H9 (cell line): ENCODE results near the gene LFNG. TPM values are rescaled to one million over a fixed set of nuclear protein-coding genes. Genes with fewer than 3 reads are reported as not detected.

Experiments used
- DNase-seq: peaks from one replicate; pipeline ENCODE4 v3.0.0-alpha.2; 2017
- H2AFZ ChIP-seq: one replicate; pipeline ENCODE4 v1.6.1; 2013; ENCODE audit warnings: mild to moderate bottlenecking, low read length, control low read depth, moderate library complexity
- H2AK5ac ChIP-seq: 2 replicates; pipeline ENCODE4 v1.6.1; 2013; ENCODE audit warnings: low read length, control low read depth, mixed read lengths; ENCODE audit not compliant: insufficient read length
- H2BK120ac ChIP-seq: one replicate; pipeline ENCODE4 v1.6.1; 2013; ENCODE audit warnings: low read depth, mild to moderate bottlenecking, low read length, control low read depth, inconsistent platforms; ENCODE audit not compliant: poor library complexity, severe bottlenecking
- H2BK12ac ChIP-seq: 2 replicates; pipeline ENCODE4 v1.6.1; 2013; ENCODE audit warnings: low read length, control low read depth, mixed read lengths, low read depth; ENCODE audit not compliant: insufficient read length
- H2BK15ac ChIP-seq: 2 replicates; pipeline ENCODE4 v1.6.1; 2013; ENCODE audit warnings: low read depth, low read length, control low read depth
- H2BK20ac ChIP-seq: one replicate; pipeline ENCODE4 v1.6.1; 2013; ENCODE audit warnings: low read depth, mild to moderate bottlenecking, low read length, control low read depth, inconsistent platforms; ENCODE audit not compliant: poor library complexity, severe bottlenecking
- H2BK5ac ChIP-seq: 2 replicates; pipeline ENCODE4 v1.6.1; 2013; ENCODE audit warnings: low read length, control low read depth, mixed read lengths; ENCODE audit not compliant: insufficient read length
- H3K14ac ChIP-seq: 2 replicates; pipeline ENCODE4 v1.6.1; 2013; ENCODE audit warnings: low read length, control low read depth; ENCODE audit not compliant: insufficient read depth
- H3K18ac ChIP-seq: 2 replicates; pipeline ENCODE4 v1.6.1; 2013; ENCODE audit warnings: low read depth, mild to moderate bottlenecking, mixed read lengths, low read length, control low read depth; ENCODE audit not compliant: insufficient read length
- H3K23ac ChIP-seq: 2 replicates; pipeline ENCODE4 v1.6.1; 2013; ENCODE audit warnings: low read length, control low read depth, mixed read lengths, low read depth; ENCODE audit not compliant: insufficient read length
- H3K23me2 ChIP-seq: 2 replicates; pipeline ENCODE4 v1.6.1; 2013; ENCODE audit warnings: low read depth, mild to moderate bottlenecking, mixed read lengths, low read length, control low read depth; ENCODE audit not compliant: insufficient read length, poor library complexity, severe bottlenecking
- H3K27ac ChIP-seq: 2 replicates; pipeline ENCODE4 v1.5.1; 2013; ENCODE audit warnings: low read length, control low read depth, mixed read lengths, low read depth; ENCODE audit not compliant: insufficient read length
- H3K27me3 ChIP-seq: 2 replicates; pipeline ENCODE4 v1.6.1; 2013; ENCODE audit warnings: low read length, control low read depth, inconsistent platforms; ENCODE audit not compliant: insufficient read depth
- H3K4ac ChIP-seq: 2 replicates; pipeline ENCODE4 v1.6.1; 2013; ENCODE audit warnings: low read depth, mild to moderate bottlenecking, control low read depth, inconsistent platforms, low read length, moderate library complexity
- H3K4me1 ChIP-seq: 2 replicates; pipeline ENCODE4 v1.6.1; 2013; ENCODE audit warnings: low read length, control low read depth, inconsistent platforms; ENCODE audit not compliant: insufficient read depth
- H3K4me2 ChIP-seq: 2 replicates; pipeline ENCODE4 v1.6.1; 2013; ENCODE audit warnings: low read length, control low read depth, mixed read lengths; ENCODE audit not compliant: insufficient read length, insufficient read depth
- H3K56ac ChIP-seq: 2 replicates; pipeline ENCODE4 v1.6.1; 2013; ENCODE audit warnings: low read depth, mild to moderate bottlenecking, mixed read lengths, low read length, control low read depth; ENCODE audit not compliant: insufficient read length
- H3K79me1 ChIP-seq: 2 replicates; pipeline ENCODE4 v1.6.1; 2013; ENCODE audit warnings: low read depth, mild to moderate bottlenecking, moderate library complexity, low read length, control low read depth, inconsistent platforms; ENCODE audit not compliant: insufficient read depth, poor library complexity, severe bottlenecking
- H3K79me2 ChIP-seq: 2 replicates; pipeline ENCODE4 v1.6.1; 2013; ENCODE audit warnings: low read length, control low read depth, inconsistent platforms; ENCODE audit not compliant: insufficient read depth
- H3K9ac ChIP-seq: 2 replicates; pipeline ENCODE4 v1.6.1; 2013; ENCODE audit warnings: low read length, control low read depth, mixed read lengths; ENCODE audit not compliant: insufficient read length; ENCODE audit errors: extremely low read depth
- H3K9me3 ChIP-seq: one replicate; pipeline ENCODE4 v1.6.1; 2013; ENCODE audit warnings: low read depth, low read length, inconsistent platforms; ENCODE audit not compliant: control insufficient read depth
- H3T11ph ChIP-seq: one replicate; pipeline ENCODE4 v1.6.1; 2013; ENCODE audit warnings: mild to moderate bottlenecking, low read length, control low read depth, inconsistent platforms
- H4K20me1 ChIP-seq: one replicate; pipeline ENCODE4 v1.6.1; 2013; ENCODE audit not compliant: control insufficient read depth, insufficient read length, insufficient read depth
- H4K5ac ChIP-seq: 2 replicates; pipeline ENCODE4 v1.6.1; 2013; ENCODE audit warnings: low read depth, mild to moderate bottlenecking, mixed read lengths, low read length, control low read depth; ENCODE audit not compliant: insufficient read length
- H4K8ac ChIP-seq: replicated peaks from 2 replicates; pipeline ENCODE4 v1.6.1; 2013; ENCODE audit warnings: low read length, control low read depth, mixed read lengths, low read depth; ENCODE audit not compliant: insufficient read length
- H4K91ac ChIP-seq: 2 replicates; pipeline ENCODE4 v1.6.1; 2013; ENCODE audit warnings: low read depth, mild to moderate bottlenecking, moderate library complexity, mixed read lengths, low read length, control low read depth; ENCODE audit not compliant: insufficient read length
- H3K27ac Mint-ChIP-seq, 3 experiments: 2 replicates in 2 of 3; 3 replicates in 1 of 3; pipeline ENCODE4 v1.8.0; 2020 to 2021; ENCODE audit warnings: mixed read lengths in 3 of 3, mild to moderate bottlenecking in 1 of 3, moderate library complexity in 1 of 3
- H3K27me3 Mint-ChIP-seq: 2 replicates; pipeline ENCODE4 v1.8.0; 2021; ENCODE audit warnings: low read depth, mild to moderate bottlenecking, moderate library complexity, mixed read lengths
- H3K36me3 Mint-ChIP-seq, 3 experiments: 2 replicates in 2 of 3; 3 replicates in 1 of 3; pipeline ENCODE4 v1.8.0; 2020 to 2021; ENCODE audit warnings: low read depth in 3 of 3, mixed read lengths in 3 of 3; ENCODE audit not compliant: insufficient read depth in 1 of 3
- H3K4me1 Mint-ChIP-seq, 2 experiments: 2 replicates each; pipeline ENCODE4 v1.8.0; 2020; ENCODE audit warnings: mixed read lengths in 2 of 2
- H3K4me3 Mint-ChIP-seq, 2 experiments: 2 replicates in 1 of 2; 3 replicates in 1 of 2; pipeline ENCODE4 v1.8.0; 2020 to 2021; ENCODE audit warnings: mild to moderate bottlenecking in 2 of 2, mixed read lengths in 2 of 2, moderate library complexity in 1 of 2
- H3K9me3 Mint-ChIP-seq, 2 experiments: 2 replicates in 1 of 2; 3 replicates in 1 of 2; pipeline ENCODE4 v1.8.0; 2020; ENCODE audit warnings: mild to moderate bottlenecking in 2 of 2, mixed read lengths in 2 of 2, moderate library complexity in 1 of 2
- WGBS: extraction: QIAGEN DNeasy Blood & Tissue Kit; methylation state at CpG from one replicate; pipeline ENCODE4 v1.1.7; 2013; ENCODE audit warnings: missing lambda C conversion rate, low lambda C conversion rate, mixed read lengths; ENCODE audit not compliant: insufficient read length; ENCODE audit errors: extremely low coverage; 5-methylcytosine and 5-hydroxymethylcytosine counted together
- total RNA-seq: library from RNA; stranded (reverse); gene quantifications from 2 replicates; pipeline ENCODE4 v1.2.1, GENCODE V29; 2021
- TF ChIP-seq, protein P1 (sequence below): fragments of 200-600 bp; sonication (generic); conservative IDR thresholded peaks from 3 replicates; pipeline ENCODE4 v1.8.0; 2021; ENCODE audit warnings: antibody characterized with exemption, mild to moderate bottlenecking

Gene LFNG
- total RNA-seq, 1 experiment from 2014 or later, result 52.9 TPM

DNA sequence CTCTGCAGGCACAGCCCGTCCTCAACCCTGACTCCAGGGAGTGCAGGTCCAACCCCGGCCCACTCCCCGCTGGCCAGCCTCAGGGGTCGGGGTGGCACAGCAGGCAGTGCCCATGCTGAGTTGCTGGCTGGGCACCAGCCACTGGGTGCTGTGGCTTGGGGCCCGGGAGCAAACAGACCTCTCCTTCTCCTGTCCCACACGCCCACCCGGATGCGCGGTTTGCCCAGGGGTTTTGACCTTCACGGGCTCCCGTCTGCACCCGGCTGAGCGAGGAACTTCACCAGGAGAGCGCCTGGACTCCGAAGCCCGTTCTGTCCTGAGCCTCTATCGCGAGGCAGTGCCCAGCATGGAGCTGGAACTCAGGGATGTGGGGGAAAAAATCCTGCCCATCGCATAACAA is 40.8 kb upstream of the LFNG start:
- no peak overlapping the region for H3T11ph ChIP-seq
- no peak overlapping the region for H3K56ac ChIP-seq
- H3K9ac ChIP-seq, result no peak overlapping the region
- H3K14ac ChIP-seq, result no peak overlapping the region
- H3K27me3 Mint-ChIP-seq, result peaks cover 9% of the 10 kb centered on the region
- no peak overlapping the region for H2AK5ac ChIP-seq
- H3K9me3 ChIP-seq, result no peaks in the 10 kb centered on the region
- H3K36me3 Mint-ChIP-seq, result no peaks in the 10 kb centered on the region
- no peak overlapping the region for H2BK15ac ChIP-seq
- H4K91ac ChIP-seq, result no peak overlapping the region
- no peak overlapping the region for H4K8ac ChIP-seq
- DNase-seq, result peak; percentile 24
- no peak overlapping the region for H2BK12ac ChIP-seq
- H3K79me1 ChIP-seq, result no peaks in the 10 kb centered on the region
- no peak overlapping the region for H2BK20ac ChIP-seq
- no peak overlapping the region for H2BK120ac ChIP-seq
- no peak overlapping the region for H2AFZ ChIP-seq
- H3K4me2 ChIP-seq, result no peak overlapping the region
- no peaks in the 10 kb centered on the region for H3K27me3 ChIP-seq
- peaks cover 9 to 17% of the 10 kb centered on the region in 2 experiments for H3K4me1 Mint-ChIP-seq
- no peak overlapping the region for H3K4ac ChIP-seq
- no peak overlapping the region for H4K5ac ChIP-seq
- no peak overlapping the region for H3K27ac ChIP-seq
- TF ChIP-seq, protein P1, sequence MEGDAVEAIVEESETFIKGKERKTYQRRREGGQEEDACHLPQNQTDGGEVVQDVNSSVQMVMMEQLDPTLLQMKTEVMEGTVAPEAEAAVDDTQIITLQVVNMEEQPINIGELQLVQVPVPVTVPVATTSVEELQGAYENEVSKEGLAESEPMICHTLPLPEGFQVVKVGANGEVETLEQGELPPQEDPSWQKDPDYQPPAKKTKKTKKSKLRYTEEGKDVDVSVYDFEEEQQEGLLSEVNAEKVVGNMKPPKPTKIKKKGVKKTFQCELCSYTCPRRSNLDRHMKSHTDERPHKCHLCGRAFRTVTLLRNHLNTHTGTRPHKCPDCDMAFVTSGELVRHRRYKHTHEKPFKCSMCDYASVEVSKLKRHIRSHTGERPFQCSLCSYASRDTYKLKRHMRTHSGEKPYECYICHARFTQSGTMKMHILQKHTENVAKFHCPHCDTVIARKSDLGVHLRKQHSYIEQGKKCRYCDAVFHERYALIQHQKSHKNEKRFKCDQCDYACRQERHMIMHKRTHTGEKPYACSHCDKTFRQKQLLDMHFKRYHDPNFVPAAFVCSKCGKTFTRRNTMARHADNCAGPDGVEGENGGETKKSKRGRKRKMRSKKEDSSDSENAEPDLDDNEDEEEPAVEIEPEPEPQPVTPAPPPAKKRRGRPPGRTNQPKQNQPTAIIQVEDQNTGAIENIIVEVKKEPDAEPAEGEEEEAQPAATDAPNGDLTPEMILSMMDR, result no peak
- no peaks in the 10 kb centered on the region for H4K20me1 ChIP-seq
- no CpG with 5 or more reads among the region's 19 CpGs for WGBS
- H3K4me3 Mint-ChIP-seq, result no peak overlapping the region; a peak in 1 of 5 replicates
- H3K23me2 ChIP-seq, result no peaks in the 10 kb centered on the region
- H3K79me2 ChIP-seq, result no peaks in the 10 kb centered on the region
- no peak overlapping the region; a peak in 1 of 7 replicates for H3K27ac Mint-ChIP-seq
- no peak overlapping the region for H3K23ac ChIP-seq
- peaks cover 4 to 6% of the 10 kb centered on the region in 2 experiments; a peak in 4 of 5 replicates for H3K9me3 Mint-ChIP-seq
- no peaks in the 10 kb centered on the region; the same call in 1 of the 2 replicates for H3K4me1 ChIP-seq
- H3K18ac ChIP-seq, result no peak overlapping the region
- H2BK5ac ChIP-seq, result no peak overlapping the region
